Measurements from ENCODE around the gene SLCO1B3.

DNA sequence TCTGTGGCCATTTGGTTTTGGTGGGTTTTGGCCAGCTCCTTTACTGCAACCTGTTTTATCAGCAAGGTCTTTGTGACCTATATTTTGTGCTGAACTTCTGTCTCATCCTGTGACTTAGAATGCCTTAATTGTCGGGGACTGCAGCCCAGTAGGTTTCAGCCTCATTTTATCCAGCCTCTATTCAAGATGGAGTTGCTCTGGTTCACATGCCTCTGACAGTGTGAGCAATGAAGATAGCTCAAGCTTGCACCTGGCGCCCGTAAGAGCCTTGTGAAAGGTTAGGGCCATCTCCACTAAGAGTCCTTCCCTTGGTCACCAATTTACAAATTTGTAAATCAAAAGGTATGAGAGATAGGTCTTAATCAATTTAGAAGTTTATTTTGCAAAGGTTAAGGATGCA, 19.4 kb downstream of the SLCO1B3 start:
- TF ChIP-seq CTCF (conservative IDR thresholded peaks at IDR 0.05; ENCODE audit: low read depth, low read length) (no peak), RCOR1 (IDR thresholded peaks at IDR 0.05; ENCODE audit: insufficient replicate concordance, low read length) (no peak), POLR2A (IDR thresholded peaks at IDR 0.05; ENCODE audit: low read depth, low read length) (no peak), SMC3 (IDR thresholded peaks at IDR 0.05; ENCODE audit: low read depth, low read length) (no peak), RAD21 (IDR thresholded peaks at IDR 0.05; ENCODE audit: low read length) (no peak)
- TF ChIP-seq, protein P1, sequence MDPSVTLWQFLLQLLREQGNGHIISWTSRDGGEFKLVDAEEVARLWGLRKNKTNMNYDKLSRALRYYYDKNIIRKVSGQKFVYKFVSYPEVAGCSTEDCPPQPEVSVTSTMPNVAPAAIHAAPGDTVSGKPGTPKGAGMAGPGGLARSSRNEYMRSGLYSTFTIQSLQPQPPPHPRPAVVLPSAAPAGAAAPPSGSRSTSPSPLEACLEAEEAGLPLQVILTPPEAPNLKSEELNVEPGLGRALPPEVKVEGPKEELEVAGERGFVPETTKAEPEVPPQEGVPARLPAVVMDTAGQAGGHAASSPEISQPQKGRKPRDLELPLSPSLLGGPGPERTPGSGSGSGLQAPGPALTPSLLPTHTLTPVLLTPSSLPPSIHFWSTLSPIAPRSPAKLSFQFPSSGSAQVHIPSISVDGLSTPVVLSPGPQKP (IDR thresholded peaks at IDR 0.05; ENCODE audit: borderline replicate concordance, low read depth, low read length) = no peak
